NT2/D1 (cell line): ENCODE data around the gene SRGAP3.

Experiments used
- SUZ12 ChIP-seq: IDR thresholded peaks from 2 replicates; pipeline ENCODE4 v1.6.1; 2011; ENCODE audit not compliant: insufficient read length, insufficient read depth; ENCODE audit errors: extremely low read depth
- YY1 ChIP-seq: IDR thresholded peaks from 2 replicates; pipeline ENCODE4 v1.6.1; 2011; ENCODE audit not compliant: insufficient read length, insufficient read depth
- ZNF274 ChIP-seq: IDR thresholded peaks from 2 replicates; pipeline ENCODE4 v1.6.1; 2011; ENCODE audit warnings: mild to moderate bottlenecking, low read depth, low read length

DNA sequence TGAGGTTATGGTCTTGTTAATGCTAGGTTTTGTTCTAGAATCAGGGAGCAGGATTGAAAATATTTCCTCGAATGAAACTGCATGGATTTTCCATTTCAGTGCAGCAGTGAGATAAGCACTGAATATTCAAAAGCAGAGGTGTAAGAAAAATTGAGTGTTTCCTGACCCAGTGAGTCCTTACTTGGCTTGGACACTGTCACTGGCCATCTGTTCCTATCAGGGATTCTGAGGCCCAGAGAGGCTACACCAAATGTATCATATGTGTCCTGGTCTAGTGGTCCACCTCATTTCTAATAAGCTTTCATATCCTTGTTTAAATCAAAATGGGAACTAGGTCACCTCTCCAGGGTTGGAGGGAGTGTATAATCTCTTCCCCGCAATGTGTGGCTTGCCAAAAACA is 225.1 kb downstream of the SRGAP3 start:
- TF ChIP-seq YY1 (no peak), ZNF274 (no peak), SUZ12 (no peak)
